Measurements from ENCODE around the gene ITPA.

The ITPA gene

GRCh38 chr20:3243718-3244358 is 34.5 kb downstream of the ITPA start:
- DNase-seq (ENCODE audit: low read depth in 2 of 3, low spot score in 2 of 3): no peak

DNA sequence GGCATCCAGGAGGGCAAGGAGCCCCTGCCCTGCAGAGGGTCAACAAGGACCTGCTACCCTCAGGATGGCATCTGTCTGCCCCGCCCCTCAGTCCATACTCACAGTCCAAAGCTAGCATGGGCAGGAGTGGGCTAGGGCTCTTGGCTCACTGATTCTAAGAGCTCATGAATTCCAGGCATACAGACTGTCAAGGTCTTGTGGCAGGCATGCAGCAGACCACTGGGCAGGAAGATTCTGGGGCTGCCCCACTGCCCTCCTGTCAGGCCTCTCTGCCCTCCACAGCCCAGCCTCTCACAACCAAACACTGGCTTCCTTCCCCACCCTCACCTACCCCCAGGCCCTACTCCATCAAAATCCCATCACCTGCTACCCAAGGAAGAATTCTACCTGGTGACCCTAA is 35.3 kb downstream of the ITPA start:
- no peak for DNase-seq (ENCODE audit: low read depth in 2 of 3, low spot score in 2 of 3)

GRCh38 chr20:3245156-3245555 is 35.9 kb downstream of the ITPA start:
- DNase-seq (ENCODE audit: low read depth in 2 of 3, low spot score in 2 of 3): no peak

DNA sequence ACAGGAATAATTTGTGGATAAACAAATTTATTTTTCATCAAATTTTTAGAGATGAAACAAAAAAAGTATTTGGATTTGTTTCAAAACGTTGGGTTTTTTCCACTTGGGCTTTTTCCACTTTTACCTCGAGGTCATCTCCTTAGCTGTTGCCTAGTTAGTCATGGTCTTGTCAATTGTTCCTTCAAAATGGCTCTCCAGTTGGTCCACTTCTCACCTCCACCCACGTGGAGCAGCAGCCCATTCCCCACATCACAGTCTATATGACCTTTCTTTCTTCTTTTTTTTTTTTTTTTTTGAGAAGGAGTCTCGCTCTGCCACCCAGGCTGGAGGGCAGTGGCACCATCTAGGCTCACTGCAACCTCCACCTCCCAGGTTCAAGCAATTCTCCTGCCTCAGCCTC is 36.4 kb downstream of the ITPA start:
- no peak for DNase-seq (ENCODE audit: low read depth in 2 of 3, low spot score in 2 of 3)

- no peak for DNase-seq (ENCODE audit: low read depth in 2 of 3, low spot score in 2 of 3)
Measured at GRCh38 chr20:3246682-3247081, 37.4 kb downstream of the ITPA start.

GRCh38 chr20:3247638-3248037 is 38.3 kb downstream of the ITPA start:
- no peak for DNase-seq (ENCODE audit: low read depth in 2 of 3, low spot score in 2 of 3)

DNA sequence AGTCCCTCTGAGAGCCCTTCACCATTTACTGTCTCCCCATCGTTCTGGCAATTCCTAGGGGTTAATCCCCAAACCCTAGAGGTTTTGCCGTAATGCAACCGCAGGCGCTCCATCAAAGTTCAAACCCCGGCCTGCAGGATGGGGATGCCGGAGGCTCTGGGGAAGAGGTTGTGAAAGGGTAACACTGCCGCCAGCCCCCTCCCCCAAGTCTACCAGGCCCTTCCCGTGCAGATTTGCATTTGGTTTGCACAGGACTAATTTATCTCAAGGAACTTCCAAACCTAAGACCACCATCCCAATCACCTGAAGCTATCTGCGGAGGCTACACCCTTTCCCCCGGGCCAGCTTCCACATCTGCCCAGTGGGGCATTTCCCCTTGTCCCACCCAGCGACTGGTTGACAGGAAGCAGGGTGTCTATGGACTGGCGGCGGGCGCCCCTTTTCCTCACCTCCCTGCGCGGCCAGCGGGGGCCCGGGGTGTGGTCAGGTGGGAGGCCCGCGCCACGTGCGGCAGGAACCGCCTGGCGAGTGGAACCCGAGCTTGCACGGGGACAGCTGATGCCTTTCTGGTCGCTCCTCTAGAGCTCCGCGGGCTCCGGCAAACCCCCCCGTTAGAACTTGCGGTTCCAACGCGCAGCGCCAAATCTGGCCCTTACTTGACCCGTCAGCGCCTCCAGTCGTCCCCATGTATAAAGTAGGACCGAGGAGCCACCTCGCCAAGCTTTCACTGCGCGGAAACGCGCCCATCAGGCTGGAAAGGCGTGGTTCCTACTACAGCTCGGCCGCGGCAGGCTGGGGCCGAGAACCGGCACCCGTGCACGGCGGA is 39.1 kb downstream of the ITPA start:
- DNase-seq (ENCODE audit: low read depth in 2 of 3, low spot score in 2 of 3): no peak

DNA sequence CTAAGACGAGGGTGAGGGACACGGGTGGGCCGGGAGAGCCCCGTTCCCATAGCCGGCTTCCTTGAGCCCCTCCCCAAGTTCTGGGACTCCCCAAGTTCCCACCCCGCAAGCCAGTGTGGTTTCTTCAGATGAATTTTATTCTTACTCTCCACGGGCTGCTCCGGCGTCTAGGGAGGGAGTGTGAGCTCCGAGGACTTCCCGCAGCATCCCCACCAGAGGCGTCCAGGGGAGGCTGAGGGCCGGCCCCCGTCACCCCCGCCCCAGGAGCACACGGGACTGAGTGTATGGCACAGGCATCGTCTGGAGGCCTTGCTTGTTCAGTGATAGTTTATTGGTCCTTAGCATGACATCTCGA is 39.7 kb downstream of the ITPA start:
- DNase-seq (ENCODE audit: low read depth in 2 of 3, low spot score in 2 of 3): no peak

DNA sequence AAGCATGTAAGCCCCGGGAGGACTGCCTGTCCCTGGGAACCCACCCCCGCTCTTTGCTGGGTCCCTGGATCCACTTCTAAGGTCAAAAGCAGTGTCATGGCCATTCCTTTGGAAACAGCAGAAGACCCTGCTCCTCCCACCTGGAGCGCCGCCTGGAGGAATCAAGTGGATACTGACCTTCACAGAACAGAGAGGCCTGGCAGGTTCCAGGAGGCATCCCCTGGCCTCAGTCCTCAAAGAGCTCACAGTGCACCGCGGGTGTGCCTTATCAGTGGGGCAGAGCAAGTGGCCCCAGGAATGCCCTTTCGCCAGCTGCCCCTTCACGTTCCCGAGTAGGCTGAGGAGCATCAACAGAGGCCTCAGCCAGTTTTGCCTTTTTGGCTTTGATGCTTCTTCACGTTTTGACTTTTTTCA is 40.8 kb downstream of the ITPA start:
- no peak for DNase-seq (ENCODE audit: low read depth in 2 of 3, low spot score in 2 of 3)

DNA sequence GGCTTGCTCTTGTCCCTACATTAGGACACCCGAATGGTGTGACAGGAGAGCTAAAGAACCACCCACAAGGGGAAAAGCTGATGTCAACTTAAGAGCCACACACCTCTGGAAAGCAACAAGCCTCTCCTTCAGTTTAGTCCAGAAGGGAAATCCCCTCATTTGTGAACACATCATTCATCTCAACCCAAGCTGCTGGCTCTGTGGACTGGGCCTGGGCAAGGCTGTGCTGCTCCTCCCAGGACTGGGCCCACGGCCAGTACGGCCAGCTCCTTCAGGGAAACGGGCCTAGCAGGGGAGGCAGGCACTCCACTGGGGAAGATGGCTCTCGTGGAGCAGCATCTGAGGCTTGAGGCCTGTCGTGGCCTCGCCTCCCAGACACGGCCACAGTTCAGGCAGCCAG is 42.5 kb downstream of the ITPA start:
- no peak for DNase-seq (ENCODE audit: low read depth in 2 of 3, low spot score in 2 of 3)

- DNase-seq (ENCODE audit: low read depth in 2 of 3, low spot score in 2 of 3): no peak
Measured at GRCh38 chr20:3255728-3256127, 46.4 kb downstream of the ITPA start.

DNA sequence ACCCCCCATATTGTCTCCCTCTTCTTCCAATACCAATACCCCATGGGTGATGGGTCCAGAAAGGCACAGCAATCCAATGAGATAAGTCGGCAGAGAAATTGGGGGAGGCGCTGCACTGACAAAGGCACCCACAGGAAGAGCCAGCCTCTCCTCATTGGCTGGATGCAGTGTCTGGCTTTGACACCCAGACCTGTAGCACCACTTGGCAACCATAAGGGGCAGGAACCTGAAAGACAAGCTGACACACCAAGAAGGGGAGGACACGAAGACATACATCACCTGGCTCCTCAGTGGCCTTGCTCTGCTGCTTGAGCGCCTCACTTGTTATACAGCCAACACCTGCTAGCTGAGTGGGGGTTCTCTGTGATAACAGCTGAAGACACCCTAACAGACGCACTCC is 49.1 kb downstream of the ITPA start:
- no peak for DNase-seq (ENCODE audit: low read depth in 2 of 3, low spot score in 2 of 3)

GRCh38 chr20:3262566-3262965 is 53.3 kb downstream of the ITPA start:
- no peak for DNase-seq (ENCODE audit: low read depth in 2 of 3, low spot score in 2 of 3)

DNA sequence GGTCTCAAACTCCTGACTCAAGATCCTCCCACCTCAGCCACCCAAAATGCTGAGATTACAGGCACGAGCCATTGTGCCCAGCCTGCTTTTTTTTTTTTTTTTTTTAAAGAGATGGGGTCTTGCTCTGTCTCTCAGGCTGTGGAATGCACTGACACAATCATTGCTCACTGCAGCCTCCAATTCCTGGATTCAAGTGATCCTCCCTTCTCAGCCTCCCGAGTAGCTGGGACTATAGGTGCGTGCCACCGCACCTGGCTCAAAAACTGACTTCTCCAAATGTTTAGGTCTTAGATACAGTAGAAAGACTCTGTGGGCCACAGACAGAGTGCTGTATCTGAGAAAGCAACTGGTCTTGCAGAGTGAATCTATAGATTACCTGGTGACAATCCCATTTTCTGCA is 60.8 kb downstream of the ITPA start:
- no peak for DNase-seq (ENCODE audit: low read depth in 2 of 3, low spot score in 2 of 3)

DNA sequence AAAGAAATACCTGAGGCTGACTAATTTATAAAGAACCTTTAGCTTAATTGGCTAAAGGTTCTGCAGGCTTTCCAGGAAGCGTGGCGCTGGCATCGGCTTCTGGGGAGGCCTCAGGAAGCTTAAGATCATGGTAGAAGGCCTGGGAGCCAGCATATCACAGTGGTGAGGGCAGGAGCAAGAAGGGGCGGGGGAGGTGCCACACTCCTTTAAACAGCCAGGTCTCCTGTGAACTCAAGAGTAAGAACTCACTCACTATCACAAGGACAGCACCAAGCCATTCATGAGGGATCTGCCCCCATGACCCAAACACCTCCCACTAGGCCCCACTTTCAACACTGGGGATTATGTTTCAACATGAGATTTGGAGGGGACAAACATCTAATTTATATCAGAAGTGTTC is 64.1 kb downstream of the ITPA start:
- DNase-seq (ENCODE audit: low read depth in 2 of 3, low spot score in 2 of 3): no peak

All from activated CD8-positive, alpha-beta memory T cell treated with anti-CD3 and anti-CD28 coated beads for 48 hours (primary cell).